HFF-Myc (cell line): Measurements from ENCODE around the gene STK32C.

Experiments used
- DNase-seq: peaks from one replicate; pipeline ENCODE4 v3.0.0-alpha.2; 2011; ENCODE audit warnings: low read depth; ENCODE audit errors: extremely low read depth
- H3K4me3 ChIP-seq: replicated peaks from 2 replicates; pipeline ENCODE4 v1.5.1; 2011; ENCODE audit warnings: low read depth, mild to moderate bottlenecking, control low read depth, low read length
- CTCF ChIP-seq: IDR thresholded peaks from 2 replicates; pipeline ENCODE4 v1.5.1; 2012; ENCODE audit warnings: mild to moderate bottlenecking, low read depth, low read length, control low read depth; ENCODE audit errors: missing control alignments

Gene STK32C

GRCh38 chr10:132265890-132266496 lies 41.8 kb downstream of the STK32C start:
- DNase-seq, result no peak
- H3K4me3 ChIP-seq, result no peak overlapping the region
- no peak for TF ChIP-seq CTCF

- TF ChIP-seq CTCF, result no peak
- H3K4me3 ChIP-seq, result no peak overlapping the region
- no peak for DNase-seq
These were observed 42.5 kb downstream of the STK32C start for GRCh38 chr10:132264966-132265889.

GRCh38 chr10:132264306-132264950 lies 43.3 kb downstream of the STK32C start:
- H3K4me3 ChIP-seq, result no peak overlapping the region
- no peak for TF ChIP-seq CTCF
- DNase-seq, result no peak

- H3K4me3 ChIP-seq, result no peak overlapping the region
- no peak for DNase-seq
- TF ChIP-seq CTCF, result no peak
These were observed 43.9 kb downstream of the STK32C start for GRCh38 chr10:132263866-132264265.

- no peak overlapping the region for H3K4me3 ChIP-seq
- no peak for DNase-seq
- no peak for TF ChIP-seq CTCF
These were observed 47.9 kb downstream of the STK32C start for GRCh38 chr10:132259702-132260482.

GRCh38 chr10:132258423-132258822 lies 49.3 kb downstream of the STK32C start:
- no peak for TF ChIP-seq CTCF
- DNase-seq, result no peak

More at GRCh38 chr10:132258423-132258822, 49.3 kb downstream of the STK32C start:
- no peak overlapping the region for H3K4me3 ChIP-seq
